ENCODE data around the gene NEK1. TPM values are rescaled to one million over a fixed set of nuclear protein-coding genes. Genes with fewer than 3 reads are reported as not detected.
"Not testable (repeated sequence)": the region's sequence is repeated elsewhere in the genome, so short reads cannot be mapped to it uniquely, and the experiment has no call there.

The NEK1 gene
- total RNA-seq, 4 donors from 2014 or later = 6.0 to 11.1 (median 6.7) TPM

GRCh38 chr4:169567916-169568315 lies 44.5 kb downstream of the NEK1 start:
- Histone ChIP-seq H3K9me3 (no peaks in the 10 kb centered on the region), H3K36me3 (no peaks in the 10 kb centered on the region), H3K27me3 (no peaks in the 10 kb centered on the region), H3K27ac (no peak overlapping the region), H3K4me1 (peaks cover 11% of the 10 kb centered on the region), H3K4me3 (no peak overlapping the region)
- no peak for DNase-seq (ENCODE audit: low spot score in 2 of 2)
- no peak for TF ChIP-seq POLR2A (IDR thresholded peaks at IDR 0.05)
- TF ChIP-seq CTCF (IDR thresholded peaks at IDR 0.05) = no peak
- WGBS = 53% methylated on average over 4 of the region's 4 CpGs

- WGBS = 55% methylated on average over 2 of the region's 2 CpGs
- no peak overlapping the region for H3K27ac ChIP-seq
- no peak for DNase-seq (ENCODE audit: low spot score in 2 of 2)
- H3K36me3 ChIP-seq = no peaks in the 10 kb centered on the region
- H3K9me3 ChIP-seq = no peaks in the 10 kb centered on the region
- no peak overlapping the region for H3K4me3 ChIP-seq
- H3K27me3 ChIP-seq = no peaks in the 10 kb centered on the region
- H3K4me1 ChIP-seq = peaks cover 11% of the 10 kb centered on the region
- TF ChIP-seq EP300 (IDR thresholded peaks at IDR 0.05) = no peak
- TF ChIP-seq POLR2A (IDR thresholded peaks at IDR 0.05) = no peak
- peak; percentile 13 to 58 for TF ChIP-seq CTCF (IDR thresholded peaks at IDR 0.05)
- no peak for TF ChIP-seq POLR2AphosphoS5 (IDR thresholded peaks at IDR 0.05)
Observed at GRCh38 chr4:169566021-169566818, 46.2 kb downstream of the NEK1 start.

- no peak for DNase-seq (ENCODE audit: low spot score in 2 of 2)
- no peak overlapping the region for H3K27ac ChIP-seq
- no peak for TF ChIP-seq EP300 (IDR thresholded peaks at IDR 0.05)
- no peak for TF ChIP-seq POLR2AphosphoS5 (IDR thresholded peaks at IDR 0.05)
- TF ChIP-seq POLR2A (IDR thresholded peaks at IDR 0.05) = no peak
- TF ChIP-seq CTCF (IDR thresholded peaks at IDR 0.05) = no peak
- peaks cover 11% of the 10 kb centered on the region for H3K4me1 ChIP-seq
- H3K36me3 ChIP-seq = no peaks in the 10 kb centered on the region
- H3K4me3 ChIP-seq = no peak overlapping the region
- no peaks in the 10 kb centered on the region for H3K27me3 ChIP-seq
- H3K9me3 ChIP-seq = no peaks in the 10 kb centered on the region
- 28% methylated on average over 3 of the region's 3 CpGs for WGBS
Observed at GRCh38 chr4:169565606-169566005, 46.8 kb downstream of the NEK1 start.

GRCh38 chr4:169557061-169557636 lies 55.2 kb downstream of the NEK1 start:
- Histone ChIP-seq H3K4me1 (no peaks in the 10 kb centered on the region), H3K27ac (no peak overlapping the region), H3K9me3 (no peaks in the 10 kb centered on the region), H3K36me3 (peaks cover 46% of the 10 kb centered on the region), H3K27me3 (no peaks in the 10 kb centered on the region), H3K4me3 (no peak overlapping the region)
- 57% methylated on average over 1 of the region's 1 CpG for WGBS
- no peak for TF ChIP-seq CTCF (IDR thresholded peaks at IDR 0.05)
- TF ChIP-seq POLR2AphosphoS5 (IDR thresholded peaks at IDR 0.05) = no peak
- TF ChIP-seq POLR2A (IDR thresholded peaks at IDR 0.05) = no peak
- TF ChIP-seq EP300 (IDR thresholded peaks at IDR 0.05) = no peak
- DNase-seq (ENCODE audit: low spot score in 2 of 2) = no peak

GRCh38 chr4:169546548-169546947 lies 65.8 kb downstream of the NEK1 start:
- H3K4me3 ChIP-seq; H3K27ac ChIP-seq; H3K4me1 ChIP-seq; DNase-seq (ENCODE audit: low spot score in 2 of 2); H3K27me3 ChIP-seq; H3K9me3 ChIP-seq: not testable (repeated sequence)
- WGBS = 94% methylated on average over 4 of the region's 4 CpGs
- peaks cover 23% of the 10 kb centered on the region for H3K36me3 ChIP-seq

Measured in suprapubic skin (tissue), 4 donors.